SU-DHL-6 (cell line): ENCODE results near the gene DTNBP1.

ENCODE experiments used
- H2AFZ ChIP-seq: fragments of 200-600 bp; sonication (generic); 2 replicates; pipeline ENCODE4 v1.6.1; 2014; ENCODE audit warnings: low read depth, mild to moderate bottlenecking, moderate library complexity, mixed read lengths, antibody characterized with exemption, low read length; ENCODE audit not compliant: severe bottlenecking
- H3F3A ChIP-seq: fragments of 200-600 bp; shearing (Covaris generic); 2 replicates; pipeline ENCODE4 v1.6.0; 2016; ENCODE audit warnings: antibody characterized with exemption, mild to moderate bottlenecking; ENCODE audit not compliant: insufficient read depth
- H3K27ac ChIP-seq: fragments of 200-600 bp; sonication (generic); 2 replicates; pipeline ENCODE4 v1.5.1; 2016; ENCODE audit warnings: low read depth, mild to moderate bottlenecking, low read length, moderate library complexity, mixed read lengths
- H3K27me3 ChIP-seq: fragments of 200-600 bp; sonication (generic), shearing (Covaris generic); 2 replicates; pipeline ENCODE4 v1.6.0; 2014; ENCODE audit warnings: mild to moderate bottlenecking, low read length
- H3K36me3 ChIP-seq: fragments of 200-600 bp; sonication (generic); 2 replicates; pipeline ENCODE4 v1.6.1; 2014; ENCODE audit warnings: mild to moderate bottlenecking, low read length, mixed read lengths
- H3K4me2 ChIP-seq: fragments of 300-600, 200-600 bp; shearing (Covaris generic), sonication (generic); 2 replicates; pipeline ENCODE4 v1.6.0; 2014; ENCODE audit warnings: low read length, low read depth, mild to moderate bottlenecking; ENCODE audit not compliant: poor library complexity, severe bottlenecking
- H3K4me3 ChIP-seq: fragments of 200-600 bp; sonication (generic); 2 replicates; pipeline ENCODE4 v1.5.1; 2014; ENCODE audit warnings: antibody characterized with exemption, low read length, mild to moderate bottlenecking, mixed read lengths; ENCODE audit not compliant: insufficient read depth, poor library complexity, severe bottlenecking
- H3K79me2 ChIP-seq: fragments of 200-600 bp; sonication (generic); 2 replicates; pipeline ENCODE4 v1.6.1; 2014; ENCODE audit warnings: mild to moderate bottlenecking, low read length, moderate library complexity; ENCODE audit not compliant: insufficient read depth
- H3K9ac ChIP-seq: fragments of 200-600 bp; sonication (generic); 2 replicates; pipeline ENCODE4 v1.7.0; 2014; ENCODE audit warnings: mild to moderate bottlenecking, low read length
- H3K9me2 ChIP-seq: fragments of 200-600 bp; sonication (generic); replicated peaks from 2 replicates; pipeline ENCODE4 v1.6.1; 2014; ENCODE audit warnings: low read length; ENCODE audit not compliant: insufficient read depth
- H3K9me3 ChIP-seq: fragments of 200-600 bp; sonication (generic); 2 replicates; pipeline ENCODE4 v1.6.1; 2014; ENCODE audit warnings: low read length, mixed read lengths; ENCODE audit not compliant: insufficient read depth
- H4K20me1 ChIP-seq: fragments of 200-600 bp; sonication (generic); 2 replicates; pipeline ENCODE4 v1.6.1; 2014; ENCODE audit warnings: low read depth, mild to moderate bottlenecking, antibody characterized with exemption, low read length, moderate library complexity, mixed read lengths
- CTCF ChIP-seq: fragments of 200-600 bp; sonication (generic); IDR thresholded peaks from one replicate; pipeline ENCODE4 v1.5.1; 2017; ENCODE audit warnings: antibody characterized with exemption, mild to moderate bottlenecking, low read length, moderate library complexity; ENCODE audit not compliant: insufficient read depth, poor library complexity, severe bottlenecking
- EZH2phosphoT487 ChIP-seq: fragments of 200-600 bp; sonication (generic), shearing (Covaris generic); conservative IDR thresholded peaks from 2 replicates; pipeline ENCODE4 v1.6.1; 2018; ENCODE audit warnings: mild to moderate bottlenecking, antibody characterized with exemption, low read length, moderate library complexity, mixed read lengths

The DTNBP1 gene

GRCh38 chr6:15477746-15478145 is 185.1 kb downstream of the DTNBP1 start:
- H3K4me3 ChIP-seq, result no peak overlapping the region
- H4K20me1 ChIP-seq, result peaks cover 6% of the 10 kb centered on the region; the same call in 1 of the 2 replicates
- no peaks in the 10 kb centered on the region for H3K79me2 ChIP-seq
- H3K4me2 ChIP-seq, result no peak overlapping the region
- no peaks in the 10 kb centered on the region for H3K36me3 ChIP-seq
- H2AFZ ChIP-seq, result no peak overlapping the region
- no peak overlapping the region for H3K27ac ChIP-seq
- H3K27me3 ChIP-seq, result no peaks in the 10 kb centered on the region
- no peaks in the 10 kb centered on the region for H3F3A ChIP-seq
- no peaks in the 10 kb centered on the region for H3K9me2 ChIP-seq
- no peaks in the 10 kb centered on the region for H3K9me3 ChIP-seq
- no peak overlapping the region for H3K9ac ChIP-seq
- TF ChIP-seq CTCF (no peak), EZH2phosphoT487 (no peak)

GRCh38 chr6:15476631-15477380 is 186.0 kb downstream of the DTNBP1 start:
- Histone ChIP-seq H3K79me2 (no peaks in the 10 kb centered on the region), H3K4me3 (no peak overlapping the region), H3K27me3 (no peaks in the 10 kb centered on the region), H3F3A (no peaks in the 10 kb centered on the region), H4K20me1 (peaks cover 4% of the 10 kb centered on the region; the same call in 1 of the 2 replicates), H3K9ac (no peak overlapping the region), H3K9me2 (no peaks in the 10 kb centered on the region), H2AFZ (no peak overlapping the region), H3K36me3 (no peaks in the 10 kb centered on the region), H3K27ac (no peak overlapping the region), H3K9me3 (no peaks in the 10 kb centered on the region), H3K4me2 (no peak overlapping the region)
- TF ChIP-seq EZH2phosphoT487 (no peak), CTCF (no peak)

- no peak overlapping the region for H2AFZ ChIP-seq
- H3K9me3 ChIP-seq, result no peaks in the 10 kb centered on the region
- no peaks in the 10 kb centered on the region for H4K20me1 ChIP-seq
- no peak overlapping the region for H3K9ac ChIP-seq
- H3K36me3 ChIP-seq, result no peaks in the 10 kb centered on the region
- no peaks in the 10 kb centered on the region for H3K79me2 ChIP-seq
- H3K27me3 ChIP-seq, result no peaks in the 10 kb centered on the region
- no peak overlapping the region for H3K4me3 ChIP-seq
- no peaks in the 10 kb centered on the region for H3K9me2 ChIP-seq
- H3F3A ChIP-seq, result no peaks in the 10 kb centered on the region
- no peak overlapping the region for H3K4me2 ChIP-seq
- TF ChIP-seq CTCF (no peak), EZH2phosphoT487 (no peak)
- H3K27ac ChIP-seq, result no peak overlapping the region
These were observed 187.0 kb downstream of the DTNBP1 start for GRCh38 chr6:15475872-15476271.
